OCI-M1 (cell line): ENCODE data around the gene TOR4A.

Source experiments
- DNase-seq: peaks from one replicate; lab custom pipeline; 2025; lab: John Stamatoyannopoulos, UW

Gene TOR4A

DNA sequence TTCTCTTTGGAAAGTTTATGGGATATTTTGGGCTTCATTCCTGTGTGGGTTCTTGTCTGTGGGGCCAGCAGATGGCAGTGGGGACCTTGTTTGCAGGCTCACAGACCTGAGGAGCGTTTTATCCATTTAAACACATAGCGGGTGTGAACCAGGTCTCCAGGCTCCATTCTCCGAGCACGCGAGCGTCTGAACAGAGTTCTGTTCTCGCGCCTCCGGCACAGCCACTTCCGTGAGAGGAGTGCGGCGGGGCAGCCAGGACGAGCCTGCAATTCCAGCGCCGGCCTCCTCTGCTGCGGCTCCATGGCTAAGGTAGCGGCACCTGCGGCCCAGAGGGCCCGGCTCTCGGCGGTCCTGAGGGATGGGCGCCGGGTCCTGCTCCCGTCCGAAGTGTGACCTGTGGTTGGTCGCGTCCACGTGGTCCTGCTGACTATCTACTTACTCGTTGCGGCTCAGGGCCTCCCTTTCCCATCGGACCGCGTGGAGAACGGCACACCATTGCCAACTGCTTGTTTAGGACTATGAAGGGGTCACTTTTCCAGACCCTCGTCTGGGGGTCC lies 17.2 kb downstream of the TOR4A start:
- DNase-seq = no peak

DNA sequence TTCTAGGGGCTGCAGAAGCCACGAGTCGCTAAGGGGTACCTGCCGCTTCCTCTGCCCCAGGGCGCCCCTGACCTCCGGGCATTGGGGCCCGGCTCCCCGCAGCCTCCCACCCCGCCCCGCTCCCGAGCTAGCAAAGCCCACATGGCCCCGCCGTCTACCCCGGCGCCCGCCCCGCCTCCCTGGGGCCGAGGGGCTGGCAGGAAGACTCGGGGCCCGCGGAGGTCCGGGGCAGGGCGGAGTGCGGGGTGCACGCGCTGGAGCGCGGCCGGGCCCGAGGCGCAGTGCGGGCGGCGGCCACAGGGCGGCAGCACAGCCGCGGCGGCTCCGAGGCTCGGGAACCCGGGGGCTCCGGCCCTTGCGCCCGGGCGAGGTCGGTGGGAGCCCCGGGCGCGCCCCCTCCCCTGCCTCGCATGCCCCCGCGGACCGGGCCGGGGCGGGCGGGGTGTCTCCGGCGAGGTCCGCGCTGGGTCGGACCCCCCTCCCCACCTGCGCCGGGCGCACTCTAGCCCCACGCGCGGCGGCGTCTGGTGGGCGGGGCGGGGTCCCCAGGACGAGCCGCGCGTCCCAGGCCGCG lies 17.8 kb downstream of the TOR4A start:
- peak; percentile 55 for DNase-seq

DNA sequence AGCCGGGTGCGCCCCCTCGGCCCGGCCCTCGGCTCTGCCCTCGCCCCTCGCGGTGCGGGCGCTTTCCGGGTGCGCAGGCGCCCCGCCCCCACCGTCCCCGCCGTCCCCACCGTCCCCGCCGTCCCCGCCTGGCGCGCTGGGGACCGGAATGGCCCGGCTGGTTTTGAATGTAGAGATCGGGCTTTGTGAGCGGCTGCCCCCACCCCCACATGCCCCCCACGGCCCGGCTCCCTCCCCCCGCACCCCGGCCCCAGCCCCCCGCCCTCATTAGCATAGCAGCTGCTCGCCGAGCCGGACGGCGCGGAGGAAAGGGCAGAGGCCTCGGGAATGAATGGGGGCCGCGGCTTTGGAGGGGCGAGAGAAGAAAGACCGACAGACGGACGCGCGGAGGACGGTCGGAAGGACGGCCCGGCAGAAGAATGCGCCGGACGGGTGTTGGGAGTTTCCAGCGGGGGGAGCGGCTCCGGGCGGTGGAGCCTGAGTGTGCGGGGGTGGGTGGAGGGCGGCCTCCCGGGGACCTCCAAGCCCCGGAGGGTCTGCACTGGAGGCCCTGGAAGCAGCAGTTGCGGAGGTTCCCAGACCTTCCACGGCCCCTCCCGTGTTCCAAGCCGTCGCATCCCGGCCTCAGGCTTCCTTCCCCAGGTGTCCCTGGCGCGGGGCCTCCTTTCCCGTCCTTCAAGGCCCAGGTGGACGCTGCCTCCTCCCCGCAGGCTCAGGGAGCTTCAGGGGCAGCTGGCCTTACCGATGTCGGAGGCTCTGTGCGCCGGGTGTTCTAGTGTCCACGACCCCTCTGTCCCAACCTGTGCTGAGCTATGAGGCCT lies 18.5 kb downstream of the TOR4A start:
- no peak for DNase-seq

DNA sequence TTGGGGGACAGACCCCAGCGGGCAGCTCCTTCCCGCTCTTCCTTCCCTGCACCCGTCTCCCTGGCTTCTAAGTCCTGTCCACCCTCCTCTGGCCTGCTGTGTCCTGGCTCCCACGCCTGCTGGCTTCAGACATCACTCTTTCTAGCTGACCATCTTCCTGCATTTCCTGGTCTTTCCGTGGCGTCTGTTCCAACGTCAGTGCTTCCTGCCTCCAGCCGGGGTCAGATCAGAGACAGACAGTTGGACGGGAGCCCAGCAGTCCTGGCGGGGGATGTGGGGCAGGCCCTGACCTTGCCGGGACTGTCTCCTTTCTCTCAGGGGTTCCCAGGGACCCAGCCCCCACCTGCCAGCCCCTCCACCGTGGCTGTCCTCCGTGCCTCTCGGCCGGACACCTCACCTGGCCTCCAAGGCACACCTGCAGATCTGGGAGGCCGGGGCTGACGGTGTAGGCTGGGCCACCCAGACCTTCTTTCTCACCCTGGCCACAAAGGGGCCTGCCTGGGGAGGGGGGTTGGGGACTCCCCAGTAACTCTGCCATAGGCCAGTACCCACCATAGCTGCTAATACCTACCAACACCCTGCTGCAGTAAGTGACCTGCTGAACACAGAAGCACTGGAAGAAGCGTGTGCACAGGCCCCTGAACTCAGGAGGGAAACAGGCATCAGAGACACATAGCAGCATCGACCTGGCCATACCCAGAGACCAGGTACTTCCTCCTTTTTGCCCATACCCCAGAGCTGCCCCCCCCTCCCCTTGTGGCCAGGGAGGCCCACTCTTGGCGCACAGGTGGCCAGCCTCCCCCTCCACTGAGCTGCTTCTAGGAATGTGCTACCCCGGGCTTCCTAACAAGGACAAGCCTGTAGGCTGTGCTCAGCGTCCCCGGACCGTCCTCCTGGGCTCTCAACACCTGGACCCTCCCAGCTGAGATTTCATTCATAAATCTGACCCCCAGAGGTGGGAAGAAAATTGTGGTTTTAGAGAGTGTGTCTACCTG lies 19.4 kb downstream of the TOR4A start:
- no peak for DNase-seq

DNA sequence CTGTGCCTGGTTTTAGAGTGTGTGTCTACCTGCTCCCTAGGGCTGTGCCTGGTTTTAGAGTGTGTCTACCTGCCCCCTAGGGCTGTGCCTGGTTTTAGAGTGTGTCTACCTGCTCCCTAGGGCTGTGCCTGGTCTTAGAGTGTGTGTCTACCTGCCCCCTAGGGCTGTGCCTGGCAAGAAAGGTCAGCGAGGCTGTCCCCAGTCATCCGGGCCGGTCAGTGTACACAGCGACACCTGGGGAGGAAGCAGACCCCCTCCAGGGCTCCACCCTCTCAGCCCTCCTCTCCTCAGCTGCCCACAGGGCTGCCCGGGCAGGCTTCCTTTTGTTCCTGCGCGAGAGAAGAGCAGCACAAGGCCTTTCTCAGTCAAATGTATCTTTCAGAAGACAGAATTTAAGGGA lies 20.4 kb downstream of the TOR4A start:
- DNase-seq = no peak

DNA sequence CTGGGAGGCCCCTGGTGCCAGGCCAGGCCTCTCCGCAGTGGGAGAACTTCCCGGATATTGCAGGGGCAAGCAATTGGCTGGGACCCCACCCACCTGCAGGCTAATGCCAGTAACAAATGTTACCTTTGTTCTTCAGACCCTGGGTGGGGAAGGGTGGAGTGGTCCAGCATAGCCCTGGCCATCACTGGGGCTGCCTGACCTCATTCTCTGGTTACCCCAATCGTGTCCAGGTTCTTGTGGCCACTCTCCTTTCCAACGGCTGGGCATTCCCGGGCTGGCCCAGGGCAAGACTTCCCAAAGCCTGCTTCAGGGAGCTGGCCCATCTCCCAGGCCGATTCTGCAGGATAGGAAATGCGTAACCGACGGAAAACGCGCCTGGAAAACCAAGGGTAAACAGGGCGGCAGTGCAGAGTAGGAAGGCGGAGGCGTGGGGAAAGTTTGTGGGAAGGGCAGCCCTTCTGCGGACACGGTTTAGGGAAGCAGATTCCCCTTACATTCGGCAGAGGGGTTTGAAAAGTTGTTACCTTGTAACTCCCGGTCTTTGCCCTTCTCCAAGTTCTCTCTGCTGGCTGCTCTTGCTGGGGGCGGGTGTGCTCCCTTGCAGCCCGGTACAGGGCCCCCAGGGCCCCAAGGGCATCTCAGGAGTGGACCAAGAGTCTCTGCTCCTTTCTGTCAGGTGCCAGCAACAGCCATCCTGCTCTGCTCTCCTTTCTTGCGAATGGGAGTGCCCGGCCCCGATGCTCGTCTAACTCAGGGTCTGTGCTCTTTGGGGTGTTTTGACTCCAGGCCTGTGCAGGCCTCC lies 21.1 kb downstream of the TOR4A start:
- DNase-seq = no peak

DNA sequence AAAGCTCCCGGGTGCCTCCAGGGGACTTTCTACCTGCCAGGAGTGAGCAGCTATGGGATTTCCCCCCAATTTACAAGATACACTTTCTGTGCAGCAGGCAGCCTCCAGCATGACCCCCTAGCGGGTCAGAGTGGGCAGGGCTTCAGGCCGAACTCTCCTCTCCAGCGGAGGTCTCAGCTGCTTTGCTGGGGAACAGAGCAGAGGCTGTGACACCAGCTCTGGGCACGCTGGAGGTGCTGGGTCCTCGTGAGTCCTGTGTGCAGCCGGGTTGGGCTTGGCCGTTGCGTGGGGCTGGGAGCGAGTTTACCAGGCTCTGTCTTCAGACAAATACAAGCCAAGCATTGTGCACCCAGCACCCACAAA lies 21.7 kb downstream of the TOR4A start:
- no peak for DNase-seq

DNA sequence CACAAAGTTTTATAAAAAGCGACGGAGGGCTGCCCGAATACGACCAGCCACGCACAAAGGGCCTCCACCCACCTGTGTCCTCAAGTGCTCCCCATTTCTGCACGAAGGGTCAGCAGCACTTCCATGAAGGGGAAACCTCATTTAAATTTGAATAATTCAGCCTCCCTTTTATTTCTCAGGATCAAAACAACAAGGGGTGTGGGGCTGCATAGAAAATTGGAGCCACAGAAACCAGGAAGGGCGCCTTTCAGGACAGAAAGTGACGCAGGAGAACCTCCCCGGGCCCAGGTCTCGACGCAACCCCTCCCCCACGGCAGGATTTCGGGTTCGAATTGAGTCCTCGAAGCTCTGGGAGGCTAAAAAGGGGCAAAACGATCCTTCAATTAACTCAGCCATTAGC lies 22.4 kb downstream of the TOR4A start:
- no peak for DNase-seq

DNA sequence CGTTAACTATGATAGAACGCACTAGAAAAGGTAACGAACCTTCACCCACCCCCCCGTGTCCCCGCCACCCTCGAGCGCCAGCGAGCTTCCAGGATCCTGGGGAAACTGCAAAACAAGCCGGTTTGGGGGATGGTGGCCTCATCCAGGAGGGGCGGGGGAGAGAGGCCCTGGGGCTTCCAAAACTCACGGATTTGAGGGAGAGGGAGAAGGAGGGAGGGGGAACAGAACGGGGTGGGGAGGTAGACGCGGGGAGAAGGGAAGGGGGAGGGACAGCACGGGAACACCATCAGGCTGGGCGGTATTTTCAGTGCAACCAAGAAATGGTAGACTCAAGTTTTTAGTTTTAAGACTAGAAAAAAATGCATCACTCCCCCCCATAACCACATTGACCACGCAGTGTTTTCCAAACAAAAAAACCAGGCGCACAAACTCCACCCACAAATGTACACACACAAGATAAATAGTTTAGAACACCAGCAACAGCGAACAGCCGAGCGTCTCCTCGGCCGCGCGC lies 23.1 kb downstream of the TOR4A start:
- no peak for DNase-seq

DNA sequence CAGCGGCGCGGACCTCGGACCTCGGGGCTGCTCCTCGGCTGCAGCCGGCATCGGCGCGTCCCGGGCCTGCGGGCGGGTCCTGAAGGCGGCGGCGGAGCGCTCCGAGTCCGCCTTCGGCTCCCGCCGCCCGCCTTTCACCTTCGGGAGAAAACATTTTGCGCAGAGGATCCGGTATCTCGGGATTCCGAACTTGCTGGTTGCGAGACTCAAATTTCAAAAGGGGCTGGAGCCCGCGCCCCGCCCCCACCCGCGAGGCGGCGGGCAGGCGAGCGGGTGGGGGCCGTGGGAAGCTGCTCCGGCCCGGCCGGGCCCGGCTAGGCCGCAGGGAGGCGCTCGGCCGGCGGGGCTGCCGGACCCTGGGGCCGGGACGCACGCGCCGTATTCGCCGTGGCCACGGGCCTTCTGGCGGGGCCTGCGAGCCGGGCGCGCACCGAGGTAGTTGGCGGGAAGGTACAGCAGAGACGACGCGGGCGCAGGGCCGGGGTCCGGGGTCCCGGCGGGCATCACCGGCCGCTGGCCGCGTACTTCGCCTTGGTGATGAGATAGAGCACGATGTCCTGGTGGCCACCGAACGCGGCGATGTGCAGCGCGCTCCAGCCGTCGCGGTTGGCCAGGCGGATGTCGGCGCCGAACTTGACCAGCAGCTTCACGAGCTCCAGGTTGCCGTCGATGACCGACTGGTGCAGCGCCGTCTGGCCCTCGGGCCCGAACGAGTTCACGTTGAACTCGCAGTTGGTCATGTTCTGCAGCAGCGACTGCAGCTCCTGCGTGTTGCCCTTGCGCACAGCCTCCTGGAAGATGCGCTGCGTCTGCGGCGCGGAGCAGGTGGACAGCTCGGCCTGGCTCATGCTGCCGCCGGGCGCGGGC lies 23.8 kb downstream of the TOR4A start:
- DNase-seq = peak; percentile 90

DNA sequence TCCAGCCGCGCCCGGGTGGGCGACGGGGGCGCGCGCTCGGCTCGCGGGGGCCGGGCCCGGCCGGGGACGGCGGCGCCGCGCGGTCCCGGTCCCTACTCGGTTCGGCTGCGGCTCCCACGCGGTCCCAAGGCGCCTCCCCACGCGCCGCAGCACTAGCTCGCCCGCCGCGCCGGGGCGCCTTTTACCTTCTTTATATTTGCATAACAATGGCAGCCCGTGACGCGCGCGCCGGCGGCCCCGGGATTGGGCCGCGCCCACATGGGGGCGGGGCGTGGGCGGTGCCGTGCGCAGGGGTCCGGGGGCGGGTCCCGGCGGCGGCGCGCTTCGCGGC lies 24.6 kb downstream of the TOR4A start, which contains the start of gene NRARP:
Gene NRARP (minus strand): TSS at position 154 of the 331 bp plus-strand sequence. CDS start 343 bp downstream, outside the sequence.
- DNase-seq = peak; percentile 89

DNA sequence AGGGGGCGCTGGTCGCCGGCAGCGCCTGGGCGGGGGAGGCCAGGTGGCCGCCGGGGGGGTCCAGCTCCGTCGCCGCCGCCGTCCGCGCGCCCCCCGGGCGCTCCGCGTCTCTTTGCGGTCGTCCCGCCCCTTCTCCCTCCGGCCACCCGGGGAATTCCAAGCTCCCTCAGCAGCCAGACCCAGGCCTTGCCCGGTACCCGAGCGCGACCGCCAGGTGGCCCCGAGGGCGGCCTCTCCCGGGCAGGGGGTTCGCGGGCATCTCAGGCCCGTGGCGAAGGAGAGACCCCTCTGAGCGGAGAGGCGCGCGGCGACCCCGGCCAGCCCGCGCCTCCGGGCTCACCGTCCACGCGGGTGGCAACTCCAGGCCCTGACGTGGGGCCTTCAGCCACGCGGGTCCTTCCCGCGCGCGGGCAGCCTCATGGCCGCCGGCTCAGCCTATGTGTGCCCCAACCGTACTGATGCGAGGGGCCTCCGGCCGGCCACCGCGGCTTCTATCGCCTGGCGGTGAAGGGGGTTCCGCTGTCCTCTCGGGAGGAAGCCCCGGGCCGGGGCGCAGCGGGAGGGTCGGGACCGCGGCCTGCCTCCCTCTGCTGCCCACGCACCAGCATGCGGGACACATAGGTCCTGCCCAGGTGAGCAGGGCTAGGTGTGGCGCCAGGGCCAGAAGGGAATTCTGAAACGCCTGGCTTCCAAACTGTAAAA lies 25.1 kb downstream of the TOR4A start:
- no peak for DNase-seq

DNA sequence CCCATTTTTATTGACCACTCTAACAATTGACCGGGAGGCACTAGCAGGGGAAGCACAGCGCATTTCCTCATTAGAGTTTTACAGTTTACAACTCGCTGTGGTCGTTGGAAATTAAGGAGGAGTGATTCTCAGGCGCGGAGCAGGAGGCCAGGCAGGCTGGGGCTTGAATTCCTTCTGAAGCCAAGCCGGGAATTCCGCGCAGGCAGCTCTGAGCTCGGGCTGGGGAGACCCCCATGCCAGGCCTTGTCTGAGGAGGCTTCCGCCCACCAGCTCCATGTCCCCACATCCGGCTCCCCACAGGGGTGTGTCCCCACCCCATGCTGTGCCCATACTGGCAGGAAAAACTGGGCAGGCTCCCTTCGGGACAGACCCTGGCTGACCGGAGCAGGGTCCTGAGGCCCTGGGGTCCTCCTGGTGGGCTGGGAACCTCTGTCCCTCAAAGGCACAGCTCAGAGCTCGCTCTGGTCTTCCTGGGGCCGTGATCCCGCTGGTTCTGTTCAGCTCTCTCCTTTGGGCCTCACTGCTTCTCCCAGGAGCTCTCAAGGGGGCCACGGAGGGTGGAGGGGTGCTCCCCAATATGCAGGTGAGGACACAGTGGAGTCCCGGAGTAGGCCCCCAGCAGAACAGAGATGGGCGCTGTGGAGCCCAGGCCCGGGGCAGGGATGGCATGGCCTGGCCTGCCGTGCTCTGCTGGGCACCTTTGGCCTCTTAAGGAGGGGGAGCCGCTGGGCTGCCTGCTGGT lies 25.8 kb downstream of the TOR4A start:
- DNase-seq = no peak

DNA sequence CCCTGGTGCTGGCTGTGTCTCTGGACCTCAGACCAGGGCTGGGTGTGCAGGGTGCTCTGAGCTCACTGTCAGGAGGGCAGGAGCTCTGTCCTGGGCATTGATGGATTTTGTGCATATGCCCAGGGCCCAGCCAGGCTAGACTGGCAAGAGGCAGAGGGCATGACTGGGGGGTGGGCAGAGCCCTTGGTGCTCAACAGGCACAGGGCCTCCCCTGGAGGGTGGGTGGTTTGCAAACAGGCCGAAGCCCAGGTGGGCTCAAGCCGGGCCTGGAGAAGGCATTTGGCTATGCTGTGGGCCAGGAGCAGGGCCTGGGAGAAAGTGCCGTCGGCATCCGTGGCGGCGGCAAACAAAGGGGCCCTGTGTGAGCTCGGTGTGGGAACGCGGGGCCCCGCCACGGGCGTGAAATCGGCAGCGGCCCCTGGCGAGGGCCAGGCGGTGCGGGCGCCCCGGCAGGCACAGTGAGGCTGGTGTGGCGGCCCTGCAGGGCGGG lies 26.4 kb downstream of the TOR4A start:
- no peak for DNase-seq

DNA sequence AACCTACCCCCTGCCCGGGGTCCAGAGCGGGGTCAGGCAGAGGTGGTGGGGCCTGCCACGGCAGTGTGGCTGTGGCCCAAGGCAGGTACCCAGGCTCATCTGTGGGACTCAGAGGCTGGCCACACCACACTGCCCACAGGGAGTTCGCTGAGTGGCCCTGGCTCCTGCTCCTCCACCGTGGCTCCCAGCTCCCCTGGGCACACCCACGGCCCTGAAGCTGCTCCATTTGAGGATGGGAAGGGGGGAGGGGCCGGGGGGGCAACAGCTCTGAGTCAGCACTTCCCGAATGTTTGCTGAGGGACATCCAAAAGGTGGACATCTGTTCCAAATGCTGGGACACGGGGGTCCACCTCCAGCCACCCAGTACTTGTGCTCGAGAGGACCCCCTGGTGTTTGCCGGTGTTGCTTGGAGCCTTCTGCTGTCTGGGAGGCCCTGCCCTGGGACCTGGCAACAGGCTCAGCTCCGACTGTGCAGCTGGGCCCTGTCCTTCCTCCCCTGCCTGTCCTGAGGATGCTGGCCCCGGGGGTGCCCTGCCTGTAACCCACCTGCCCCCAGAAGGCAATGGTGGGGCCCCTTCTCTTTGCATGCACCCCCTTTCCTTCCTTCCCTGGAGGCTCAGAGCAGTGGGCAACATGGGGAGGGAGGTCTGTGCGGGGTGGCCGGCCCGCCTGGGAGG lies 27.0 kb downstream of the TOR4A start:
- DNase-seq = no peak

DNA sequence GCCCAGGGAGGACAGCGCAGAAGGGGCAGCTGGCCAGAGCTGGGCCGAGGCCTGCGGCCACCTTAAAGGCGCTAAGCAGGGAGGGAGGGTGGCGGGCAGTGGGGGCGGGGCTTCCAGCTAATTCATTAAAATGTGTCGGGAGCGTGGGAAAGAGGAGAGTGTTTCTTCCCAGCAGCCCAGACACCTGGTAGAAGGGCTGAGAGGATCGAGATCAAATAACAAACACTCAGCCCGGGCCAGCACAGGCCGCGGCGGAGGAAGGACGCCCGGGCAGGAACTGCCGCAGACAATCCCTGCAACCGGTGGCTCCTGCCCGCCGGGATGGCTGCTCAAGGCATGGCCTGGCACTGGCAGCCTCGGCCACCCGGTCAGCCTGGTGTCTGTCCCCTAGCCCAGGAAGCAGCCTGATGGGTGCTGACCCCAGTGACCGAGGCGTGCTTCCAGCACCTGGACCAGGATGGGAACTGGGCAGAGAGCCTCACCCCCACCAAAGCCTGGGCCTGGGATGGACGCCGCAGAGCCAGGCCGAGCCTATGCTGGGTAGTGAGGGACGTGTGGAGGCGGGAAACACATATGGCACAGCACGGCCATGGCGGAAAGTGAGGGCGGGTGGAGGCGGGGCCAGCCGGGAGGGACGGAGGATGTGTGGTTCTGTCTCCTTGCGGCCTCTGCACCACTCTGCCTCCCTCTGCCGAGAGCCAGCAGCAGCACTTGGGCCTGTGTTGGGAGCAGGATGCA lies 27.7 kb downstream of the TOR4A start:
- DNase-seq = no peak

DNA sequence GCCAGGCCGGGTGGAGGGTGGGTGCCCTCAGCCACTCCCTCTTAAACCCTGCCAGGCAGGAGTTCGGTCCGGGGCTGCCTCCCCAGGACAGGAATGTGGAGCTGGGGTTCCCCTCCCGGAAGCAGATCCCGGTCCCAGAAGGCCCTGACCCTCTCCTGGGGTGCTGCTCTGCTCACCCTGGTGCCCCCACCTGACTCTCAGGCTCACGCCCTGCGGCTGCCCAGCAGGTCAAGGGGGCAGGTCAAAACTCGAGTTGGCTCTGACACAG lies 28.2 kb downstream of the TOR4A start:
- no peak for DNase-seq
